GM12892 (cell line): Measurements from ENCODE around the gene TCP11L1.
"Not testable (repeated sequence)": the region's sequence is repeated elsewhere in the genome, so short reads cannot be mapped to it uniquely, and the experiment has no call there.

Experiments
- DNase-seq: peaks from one replicate; pipeline ENCODE4 v3.0.0; 2011; ENCODE audit not compliant: insufficient read length
- FAIRE-seq: peaks from 2 replicates; lab custom pipeline; 2011; peaks lifted over from hg19 to GRCh38; lab: Jason Lieb, UNC
- POLR2A ChIP-seq: IDR thresholded peaks from 2 replicates; pipeline ENCODE4 v1.6.1; 2011; ENCODE audit warnings: low read depth, low read length, control low read depth
- POLR2AphosphoS5 ChIP-seq: IDR thresholded peaks from 2 replicates; pipeline ENCODE4 v1.6.1; 2011; ENCODE audit warnings: low read depth, low read length, control low read depth
- TAF1 ChIP-seq: IDR thresholded peaks from 2 replicates; pipeline ENCODE4 v1.6.1; 2011; ENCODE audit warnings: low read depth, mild to moderate bottlenecking, control low read depth, low read length, borderline replicate concordance

TCP11L1 gene

DNA sequence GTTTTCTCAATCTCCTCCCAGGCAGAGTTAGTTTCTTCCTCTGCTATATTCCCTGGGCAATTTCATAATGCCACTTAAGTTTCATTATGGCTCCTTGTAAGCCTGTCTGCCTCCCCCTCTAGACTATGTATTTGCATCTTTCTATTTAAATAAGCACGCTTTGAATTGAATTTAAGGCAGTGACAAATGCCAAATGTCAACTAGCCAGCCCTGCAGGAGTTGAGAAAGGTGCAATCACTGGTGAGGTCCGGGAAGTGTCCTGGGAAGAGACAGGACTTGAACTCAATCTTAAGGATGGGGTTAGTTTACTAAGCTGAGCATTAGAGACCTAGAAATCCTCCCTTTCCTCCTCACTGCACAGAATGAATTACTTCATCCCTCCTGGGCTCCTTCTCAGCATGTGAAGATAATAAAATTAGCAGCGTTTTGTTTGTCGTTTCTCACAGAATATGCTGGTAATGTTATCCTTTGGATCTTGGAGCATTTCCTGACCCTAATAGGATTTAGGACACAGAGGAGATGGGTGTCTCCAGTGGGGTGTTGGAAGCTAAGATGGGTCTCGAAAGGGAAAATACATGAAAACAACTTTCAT is 1.6 kb downstream of the TCP11L1 start:
- TF ChIP-seq POLR2A (no peak), TAF1 (no peak), POLR2AphosphoS5 (no peak)
- FAIRE-seq (peak; percentile 92), DNase-seq (no peak)

DNA sequence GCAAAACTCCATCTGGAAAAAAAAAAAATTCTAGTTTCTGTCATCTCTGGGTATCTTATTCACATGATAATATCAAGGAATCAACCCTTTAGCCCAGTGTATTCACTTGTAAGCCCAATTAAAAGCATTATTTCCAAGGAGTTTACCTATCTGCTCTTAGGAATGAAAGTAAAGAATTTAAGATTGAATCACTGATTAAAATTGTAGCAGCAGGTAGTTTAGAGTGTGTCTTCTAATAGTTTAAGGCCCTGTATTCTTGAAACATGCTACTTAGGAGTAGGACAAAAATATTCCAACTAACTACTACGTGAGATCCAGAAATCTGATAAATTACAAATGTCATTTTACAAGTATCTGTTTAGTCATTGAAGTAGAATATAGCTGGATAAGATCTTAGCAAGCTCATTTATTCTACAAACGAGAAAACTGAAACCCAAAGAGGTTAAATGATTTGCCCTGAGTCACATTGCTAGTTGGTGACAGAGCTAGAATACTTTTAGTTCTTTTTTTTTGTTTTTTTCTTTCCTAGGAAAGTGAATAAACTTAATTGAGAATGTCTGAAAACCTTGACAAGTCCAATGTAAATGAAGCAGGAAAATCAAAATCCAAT is 4.0 kb downstream of the TCP11L1 start:
- DNase-seq (no peak), FAIRE-seq (no peak)
- no peak for TF ChIP-seq POLR2AphosphoS5
- no peak for TF ChIP-seq TAF1
- TF ChIP-seq POLR2A = no peak

DNA sequence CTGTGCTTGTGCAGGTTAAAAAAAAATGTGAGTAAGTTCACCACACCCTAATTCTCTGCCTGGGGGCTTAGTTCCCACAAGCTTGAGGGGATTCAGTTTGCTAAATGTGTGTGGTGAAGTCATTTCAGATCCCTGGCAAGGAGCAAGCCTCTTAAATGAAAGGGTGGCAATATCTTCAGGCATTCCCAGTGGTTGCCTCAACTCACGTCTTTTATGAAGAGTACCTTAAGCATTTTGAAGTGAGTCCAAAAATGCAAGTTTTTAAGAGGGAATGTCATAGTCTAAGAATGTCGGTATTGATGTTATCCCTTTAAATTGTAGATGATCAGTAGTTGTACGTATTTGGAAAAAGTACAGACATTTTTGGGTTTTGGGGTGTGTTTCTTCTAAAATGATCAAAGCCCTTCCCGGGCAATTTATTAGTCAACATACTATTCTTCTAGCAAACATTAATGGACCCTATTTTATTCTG is 4.9 kb downstream of the TCP11L1 start:
- TF ChIP-seq POLR2AphosphoS5 (no peak), TAF1 (no peak), POLR2A (no peak)
- DNase-seq = no peak
- no peak for FAIRE-seq

DNA sequence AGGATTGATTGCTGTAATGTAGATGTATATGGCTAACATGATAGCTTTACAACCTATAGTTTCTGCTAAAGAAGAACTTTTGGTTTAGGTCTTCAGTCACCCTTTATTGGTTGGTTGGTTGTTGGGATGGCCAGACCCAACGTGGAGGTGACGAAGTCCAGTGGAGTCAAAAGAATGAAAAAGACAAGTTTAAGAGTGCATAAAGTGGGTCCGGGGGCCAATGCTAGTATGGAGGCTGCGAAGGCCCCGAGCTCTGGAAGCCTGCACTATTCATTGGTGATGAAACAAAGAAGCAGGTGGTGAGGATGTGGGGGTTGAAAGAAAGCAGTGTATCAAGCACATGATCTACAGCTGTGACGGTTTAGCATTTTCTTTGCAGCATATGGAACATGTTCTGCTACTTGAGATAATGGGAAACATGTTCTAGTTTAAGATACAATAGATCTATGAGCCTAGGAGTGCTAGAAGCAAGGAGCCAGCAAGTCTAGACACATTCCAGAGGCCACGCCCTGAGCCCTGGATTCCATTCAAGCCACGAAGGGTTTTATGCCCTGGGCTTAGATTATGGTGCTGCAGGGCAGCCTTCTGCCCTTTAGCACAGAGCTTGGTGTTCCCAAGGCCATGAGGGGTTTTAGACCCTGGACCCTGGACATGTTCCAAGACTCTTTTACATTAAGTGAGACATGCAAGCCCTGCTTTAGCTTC is 6.3 kb downstream of the TCP11L1 start:
- DNase-seq = no peak
- no peak for FAIRE-seq
- TF ChIP-seq TAF1 (no peak), POLR2A (no peak), POLR2AphosphoS5 (no peak)

DNA sequence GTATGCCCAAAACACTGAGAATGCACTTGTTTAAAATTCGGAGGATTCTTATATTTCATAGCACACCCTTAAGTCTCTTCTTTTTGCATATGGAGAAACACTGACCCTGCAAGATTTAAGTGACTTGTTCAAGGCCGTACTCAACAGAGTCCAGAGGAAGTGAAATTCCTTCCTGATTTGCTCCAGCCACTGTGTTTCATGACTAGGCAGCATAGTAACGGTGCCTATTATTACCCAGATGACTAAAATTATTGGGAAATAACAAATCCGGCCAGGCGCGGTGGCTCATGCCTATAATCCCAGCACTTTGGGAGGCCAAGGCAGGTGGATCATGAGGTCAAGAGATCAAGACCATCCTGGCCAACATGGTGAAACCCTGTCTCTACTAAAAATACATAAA is 9.3 kb downstream of the TCP11L1 start:
- not testable (repeated sequence) for FAIRE-seq

DNA sequence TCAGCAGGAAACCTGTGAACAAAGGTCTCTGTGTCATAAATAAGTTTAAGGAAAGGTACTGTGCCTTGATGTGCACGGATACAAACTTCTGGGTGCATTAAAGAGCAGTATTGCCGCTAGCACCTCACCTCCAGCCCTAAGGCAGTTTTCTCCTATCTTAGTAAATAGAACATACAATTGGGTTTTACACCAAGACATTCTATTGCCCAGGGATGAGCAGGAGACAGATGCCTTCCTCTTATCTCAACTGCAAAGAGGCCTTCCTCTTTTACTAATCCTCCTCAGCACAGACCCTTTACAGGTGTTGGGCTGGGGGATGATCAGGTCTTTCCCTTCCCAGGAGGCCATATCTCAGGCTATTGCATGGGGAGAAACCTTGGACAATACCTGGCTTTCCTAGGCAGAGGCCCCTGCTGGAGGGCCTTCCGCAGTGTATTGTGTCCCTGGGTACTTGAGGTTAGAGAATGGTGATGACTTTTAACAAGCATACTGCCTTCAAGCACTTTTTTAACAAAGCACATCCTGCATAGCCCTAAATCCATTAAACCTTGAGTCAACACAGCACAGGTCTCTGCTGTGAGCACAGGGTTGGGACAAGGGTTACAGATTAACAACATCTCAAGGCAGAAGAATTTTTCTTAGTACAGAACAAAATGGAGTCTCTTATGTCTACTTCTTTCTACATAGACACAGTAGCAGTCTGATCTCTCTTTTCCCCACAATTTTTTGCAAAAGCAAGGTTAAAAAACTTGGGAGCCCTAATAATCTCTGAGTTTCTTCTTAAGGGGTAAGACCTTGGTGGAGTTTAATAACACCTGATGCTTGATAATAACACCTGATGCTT is 10.4 kb downstream of the TCP11L1 start:
- not testable (repeated sequence) for DNase-seq, FAIRE-seq

More for the DNA sequence above, 9.3 kb downstream of the TCP11L1 start:
- DNase-seq = not testable (repeated sequence)

DNA sequence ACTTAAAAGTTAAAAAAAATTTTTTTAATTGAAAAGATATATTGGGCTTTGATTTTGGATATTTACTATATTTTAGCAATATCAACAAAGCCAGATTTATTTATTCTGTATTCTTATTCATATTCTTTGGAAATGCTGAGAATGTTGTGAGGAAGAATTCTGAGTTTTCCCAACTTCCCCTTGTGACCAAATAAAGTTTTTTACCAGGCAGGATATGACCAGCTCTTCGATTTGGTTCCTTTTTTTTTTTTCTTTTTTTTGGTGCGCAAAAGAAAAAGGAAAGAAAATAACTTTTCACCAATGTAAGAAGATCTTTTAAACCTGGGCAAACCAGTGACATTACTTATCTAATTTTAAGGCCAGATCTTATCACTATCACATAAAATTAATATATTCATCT is 12.9 kb downstream of the TCP11L1 start:
- FAIRE-seq (no peak), DNase-seq (no peak)
- TF ChIP-seq TAF1 = no peak
- TF ChIP-seq POLR2A = no peak
- TF ChIP-seq POLR2AphosphoS5 = no peak

DNA sequence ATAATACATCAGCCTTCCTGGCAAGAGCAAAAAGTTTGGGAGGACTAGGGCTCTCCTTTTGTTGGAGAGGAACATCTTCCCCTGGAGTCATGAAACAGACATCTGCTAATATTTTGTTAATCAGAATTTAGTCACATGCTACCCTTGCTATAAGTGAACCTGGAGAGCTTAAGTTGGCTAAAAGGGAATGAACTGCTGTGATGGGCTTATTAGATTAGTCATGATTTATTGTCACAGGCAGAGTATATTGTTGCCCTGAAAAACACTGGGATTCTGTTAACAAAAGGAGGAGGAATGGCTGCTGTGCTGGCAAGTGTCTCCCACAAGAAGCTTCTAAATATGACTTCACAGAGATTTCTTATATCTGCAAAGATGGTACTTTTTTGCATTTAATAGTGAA is 16.0 kb downstream of the TCP11L1 start:
- TF ChIP-seq POLR2A (no peak), TAF1 (no peak), POLR2AphosphoS5 (no peak)
- FAIRE-seq (no peak), DNase-seq (no peak)

DNA sequence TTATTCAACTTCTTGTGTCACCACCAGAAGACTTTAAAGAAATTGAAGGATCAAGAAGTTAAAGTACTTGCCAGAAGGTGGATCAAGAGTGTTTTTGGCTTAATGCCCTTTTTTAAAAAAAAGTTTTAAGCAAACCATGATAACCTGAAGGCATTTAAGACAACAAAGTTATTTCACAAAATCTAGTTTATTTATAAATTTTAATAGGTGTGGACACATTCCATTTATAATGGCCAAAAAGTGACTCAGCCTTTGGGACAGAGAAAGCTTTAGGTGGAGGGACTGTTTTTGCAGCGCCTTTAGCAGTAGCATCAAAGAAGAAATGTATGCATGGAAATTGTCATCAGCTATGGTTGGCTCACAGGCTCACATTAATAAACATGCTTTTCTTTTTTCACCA is 17.9 kb downstream of the TCP11L1 start:
- DNase-seq (no peak), FAIRE-seq (no peak)
- TF ChIP-seq POLR2AphosphoS5 = no peak
- TF ChIP-seq POLR2A = no peak
- no peak for TF ChIP-seq TAF1

DNA sequence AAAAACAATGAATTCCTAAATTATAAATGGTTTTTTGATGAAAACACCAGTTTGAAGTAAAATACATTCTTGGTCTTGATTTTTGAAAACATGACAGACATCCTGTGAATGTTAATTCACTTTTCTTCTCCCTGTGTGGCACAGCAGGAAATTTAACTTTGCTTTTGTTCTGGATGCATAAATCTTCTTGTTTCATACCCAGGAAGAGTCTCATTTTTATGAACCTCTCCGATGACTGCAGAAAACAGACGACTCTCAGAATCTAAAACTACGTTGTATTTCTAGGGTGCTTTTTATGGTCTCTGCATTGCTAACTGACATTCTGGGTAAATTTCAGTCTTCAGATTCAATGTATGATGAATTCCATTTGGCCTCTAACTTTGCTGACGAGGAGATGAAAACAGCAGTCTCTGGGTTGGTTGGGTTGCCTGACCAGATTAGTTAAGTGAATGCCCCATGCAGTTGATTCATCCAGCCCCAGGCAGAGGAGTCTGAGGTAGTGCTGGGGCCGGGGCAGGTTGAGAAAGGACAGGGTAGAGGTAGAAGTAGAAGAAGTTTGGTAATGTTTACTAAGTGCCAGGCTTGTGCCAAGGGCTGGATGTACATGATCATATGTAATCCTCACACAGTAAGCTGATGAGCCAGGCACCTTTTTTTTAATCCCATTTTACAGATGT is 20.1 kb downstream of the TCP11L1 start:
- TF ChIP-seq POLR2A (no peak), TAF1 (no peak), POLR2AphosphoS5 (no peak)
- DNase-seq (no peak), FAIRE-seq (no peak)

DNA sequence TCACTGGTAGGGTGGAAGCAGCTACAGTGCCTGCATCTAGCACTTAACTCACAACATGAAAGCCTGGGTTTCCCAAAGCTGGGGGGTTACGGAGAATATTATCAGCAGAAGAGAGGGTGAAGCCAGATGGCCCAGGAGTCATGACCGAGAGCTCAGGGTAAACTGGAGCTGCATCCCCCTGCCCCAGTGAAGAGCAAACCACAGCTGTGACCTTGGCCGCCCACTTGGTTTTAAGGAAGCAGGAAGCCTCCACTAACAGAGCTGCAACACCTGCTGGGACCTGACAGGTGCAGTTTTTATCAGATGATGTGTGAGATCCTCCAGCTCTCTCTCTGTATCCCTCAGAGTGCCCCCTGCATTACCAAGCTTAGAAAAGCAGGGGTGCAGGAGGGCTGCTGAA is 20.9 kb downstream of the TCP11L1 start:
- TF ChIP-seq TAF1 (no peak), POLR2AphosphoS5 (no peak), POLR2A (no peak)
- no peak for FAIRE-seq
- DNase-seq = no peak

DNA sequence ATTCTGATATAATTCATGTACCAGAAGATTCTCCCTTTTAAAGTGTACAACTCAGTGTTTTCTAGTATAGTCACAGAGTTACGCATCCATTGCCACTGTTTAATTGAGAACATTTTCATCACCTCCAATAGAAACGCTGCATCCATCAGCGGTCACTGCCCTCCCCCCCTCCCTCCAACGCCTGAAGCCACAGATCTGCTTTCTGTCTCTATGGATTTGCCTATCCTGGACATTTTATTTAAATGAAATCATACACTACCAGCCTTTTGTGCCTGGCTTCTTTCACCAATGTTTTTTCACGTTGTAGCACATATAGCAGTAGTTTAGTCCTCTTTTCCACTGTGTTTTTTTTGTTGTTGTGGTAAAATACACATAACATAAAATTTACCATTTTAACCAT is 22.8 kb downstream of the TCP11L1 start:
- TF ChIP-seq POLR2AphosphoS5 (no peak), TAF1 (no peak), POLR2A (no peak)
- DNase-seq (no peak), FAIRE-seq (no peak)
